ENCODE results near the gene COX6A2. TPM values are rescaled to one million over a fixed set of nuclear protein-coding genes. Genes with fewer than 3 reads are reported as not detected.

COX6A2 gene
- total RNA-seq, 1 experiment from 2014 or later: not detected

DNA sequence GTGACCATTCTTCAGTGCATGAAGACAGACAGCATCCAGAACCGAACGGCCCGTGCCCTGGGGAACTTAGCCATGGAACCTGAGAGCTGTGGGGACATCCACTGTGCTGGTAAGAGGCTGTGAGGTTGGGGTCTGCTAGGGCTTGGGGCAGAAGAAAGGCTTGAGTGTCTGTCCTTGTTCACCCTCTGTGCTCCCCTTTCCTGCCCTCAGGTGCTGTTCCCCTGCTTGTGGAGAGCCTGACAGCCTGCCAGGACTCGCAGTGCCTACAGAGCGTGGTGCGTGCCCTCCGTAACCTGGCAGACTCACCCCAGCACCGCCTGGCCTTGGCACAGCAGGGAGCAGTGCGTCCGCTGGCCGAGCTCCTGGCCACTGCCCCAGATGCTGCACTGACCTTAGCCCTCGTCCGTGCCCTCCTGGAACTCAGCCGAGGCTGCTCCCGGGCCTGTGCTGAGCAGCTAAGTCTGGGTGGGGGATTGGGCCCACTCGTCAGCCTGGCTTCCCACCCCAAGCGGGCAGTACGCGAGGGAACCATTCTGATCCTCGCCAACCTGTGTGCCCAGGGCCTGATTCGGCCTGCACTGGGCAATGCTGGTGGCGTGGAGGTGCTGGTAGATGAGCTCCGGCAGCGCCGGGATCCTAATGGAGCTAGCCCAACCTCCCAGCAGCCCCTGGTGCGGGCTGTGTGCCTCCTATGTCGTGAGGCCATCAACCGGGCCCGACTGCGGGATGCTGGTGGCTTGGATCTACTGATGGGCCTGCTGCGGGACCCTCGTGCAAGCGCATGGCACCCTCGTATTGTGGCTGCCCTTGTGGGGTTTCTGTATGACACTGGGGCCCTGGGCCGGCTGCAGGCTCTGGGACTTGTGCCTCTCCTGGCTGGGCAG lies 34.0 kb upstream of the COX6A2 start:
- no peak overlapping the region for H3K27ac ChIP-seq (ENCODE audit: low read length)
- peaks cover 10% of the 10 kb centered on the region for H3K4me1 ChIP-seq (ENCODE audit: control insufficient read depth, insufficient read depth, low read length)
- POLR2A ChIA-PET: no interaction called here
- intact Hi-C loops (cut with micrococcal nuclease; ENCODE audit: unreplicated experiment): no loop called here
- in situ Hi-C loops (cut with HindIII; ENCODE audit: low pct_unique_long_range_greater_than_20kb, low sequenced_read_pairs): no loop called here
- BruUV-seq (replicated peaks): no TSS peak
- H3K4me3 ChIP-seq (ENCODE audit: low read depth in 2 of 2, low read length in 2 of 2): no peak overlapping the region
- H3K36me3 ChIP-seq (ENCODE audit: control insufficient read depth, insufficient read depth, low read length): no peaks in the 10 kb centered on the region
- H3K27me3 ChIP-seq (ENCODE audit: control insufficient read depth, insufficient read depth, low read length): no peaks in the 10 kb centered on the region
- H3K9me3 ChIP-seq (ENCODE audit: control insufficient read depth, insufficient read depth, low read depth, low read length): no peaks in the 10 kb centered on the region
- CTCF ChIA-PET: no interaction called here
- no peak for TF ChIP-seq POLR2AphosphoS5 (IDR thresholded peaks at IDR 0.05; ENCODE audit: low read depth, low read length)
- no peak for TF ChIP-seq SIN3A (IDR thresholded peaks at IDR 0.05; ENCODE audit: borderline replicate concordance, insufficient read depth, low read depth, low read length)
- TF ChIP-seq TCF7L2 (IDR thresholded peaks at IDR 0.05; ENCODE audit: low read depth, low read length): no peak
- TF ChIP-seq, protein P1, sequence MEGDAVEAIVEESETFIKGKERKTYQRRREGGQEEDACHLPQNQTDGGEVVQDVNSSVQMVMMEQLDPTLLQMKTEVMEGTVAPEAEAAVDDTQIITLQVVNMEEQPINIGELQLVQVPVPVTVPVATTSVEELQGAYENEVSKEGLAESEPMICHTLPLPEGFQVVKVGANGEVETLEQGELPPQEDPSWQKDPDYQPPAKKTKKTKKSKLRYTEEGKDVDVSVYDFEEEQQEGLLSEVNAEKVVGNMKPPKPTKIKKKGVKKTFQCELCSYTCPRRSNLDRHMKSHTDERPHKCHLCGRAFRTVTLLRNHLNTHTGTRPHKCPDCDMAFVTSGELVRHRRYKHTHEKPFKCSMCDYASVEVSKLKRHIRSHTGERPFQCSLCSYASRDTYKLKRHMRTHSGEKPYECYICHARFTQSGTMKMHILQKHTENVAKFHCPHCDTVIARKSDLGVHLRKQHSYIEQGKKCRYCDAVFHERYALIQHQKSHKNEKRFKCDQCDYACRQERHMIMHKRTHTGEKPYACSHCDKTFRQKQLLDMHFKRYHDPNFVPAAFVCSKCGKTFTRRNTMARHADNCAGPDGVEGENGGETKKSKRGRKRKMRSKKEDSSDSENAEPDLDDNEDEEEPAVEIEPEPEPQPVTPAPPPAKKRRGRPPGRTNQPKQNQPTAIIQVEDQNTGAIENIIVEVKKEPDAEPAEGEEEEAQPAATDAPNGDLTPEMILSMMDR (IDR thresholded peaks at IDR 0.05): no peak
- TF ChIP-seq, protein P2, sequence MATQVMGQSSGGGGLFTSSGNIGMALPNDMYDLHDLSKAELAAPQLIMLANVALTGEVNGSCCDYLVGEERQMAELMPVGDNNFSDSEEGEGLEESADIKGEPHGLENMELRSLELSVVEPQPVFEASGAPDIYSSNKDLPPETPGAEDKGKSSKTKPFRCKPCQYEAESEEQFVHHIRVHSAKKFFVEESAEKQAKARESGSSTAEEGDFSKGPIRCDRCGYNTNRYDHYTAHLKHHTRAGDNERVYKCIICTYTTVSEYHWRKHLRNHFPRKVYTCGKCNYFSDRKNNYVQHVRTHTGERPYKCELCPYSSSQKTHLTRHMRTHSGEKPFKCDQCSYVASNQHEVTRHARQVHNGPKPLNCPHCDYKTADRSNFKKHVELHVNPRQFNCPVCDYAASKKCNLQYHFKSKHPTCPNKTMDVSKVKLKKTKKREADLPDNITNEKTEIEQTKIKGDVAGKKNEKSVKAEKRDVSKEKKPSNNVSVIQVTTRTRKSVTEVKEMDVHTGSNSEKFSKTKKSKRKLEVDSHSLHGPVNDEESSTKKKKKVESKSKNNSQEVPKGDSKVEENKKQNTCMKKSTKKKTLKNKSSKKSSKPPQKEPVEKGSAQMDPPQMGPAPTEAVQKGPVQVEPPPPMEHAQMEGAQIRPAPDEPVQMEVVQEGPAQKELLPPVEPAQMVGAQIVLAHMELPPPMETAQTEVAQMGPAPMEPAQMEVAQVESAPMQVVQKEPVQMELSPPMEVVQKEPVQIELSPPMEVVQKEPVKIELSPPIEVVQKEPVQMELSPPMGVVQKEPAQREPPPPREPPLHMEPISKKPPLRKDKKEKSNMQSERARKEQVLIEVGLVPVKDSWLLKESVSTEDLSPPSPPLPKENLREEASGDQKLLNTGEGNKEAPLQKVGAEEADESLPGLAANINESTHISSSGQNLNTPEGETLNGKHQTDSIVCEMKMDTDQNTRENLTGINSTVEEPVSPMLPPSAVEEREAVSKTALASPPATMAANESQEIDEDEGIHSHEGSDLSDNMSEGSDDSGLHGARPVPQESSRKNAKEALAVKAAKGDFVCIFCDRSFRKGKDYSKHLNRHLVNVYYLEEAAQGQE (IDR thresholded peaks at IDR 0.05; ENCODE audit: insufficient read depth in 1 of 2, low read depth in 2 of 2, low read length in 1 of 2): no peak
- DNase-seq (ENCODE audit: low read depth, low spot score) (no peak), ATAC-seq (no peak)

DNA sequence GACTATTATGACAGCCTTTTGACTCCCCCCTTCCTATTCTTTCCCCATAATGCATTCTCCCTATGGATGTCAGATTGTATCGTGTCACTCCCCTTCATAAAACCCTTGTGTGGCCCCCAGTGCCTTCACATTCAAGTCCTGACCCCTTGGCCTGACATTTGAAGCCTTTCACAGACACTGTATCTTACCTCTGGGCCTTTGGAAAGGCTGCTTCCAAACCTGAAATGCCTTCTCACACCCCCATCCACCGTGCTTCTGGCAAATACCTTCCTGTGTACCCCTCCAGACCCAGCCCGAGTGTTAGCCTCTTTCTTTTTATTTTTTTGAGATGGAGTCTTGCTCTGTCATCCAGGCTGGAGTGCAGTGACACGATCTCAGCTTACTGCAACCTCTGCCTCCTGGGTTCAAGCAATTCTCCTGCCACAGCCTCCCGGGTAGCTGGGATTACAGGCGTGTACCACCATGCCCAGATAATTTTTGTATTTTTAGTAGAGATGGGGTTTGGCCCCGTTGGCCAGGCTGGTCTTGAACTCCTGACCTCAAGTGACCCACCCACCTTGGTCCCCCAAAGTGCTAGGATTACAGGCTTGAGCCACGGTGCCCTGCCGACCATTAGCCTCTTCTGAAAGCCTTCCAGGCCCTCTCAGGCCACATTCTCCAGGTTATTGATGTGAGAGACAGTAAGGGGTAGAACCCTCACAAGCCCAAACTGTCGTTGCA lies 33.2 kb upstream of the COX6A2 start:
- Histone ChIP-seq H3K27me3 (ENCODE audit: control insufficient read depth, insufficient read depth, low read length) (no peaks in the 10 kb centered on the region), H3K27ac (ENCODE audit: low read length) (no peak overlapping the region), H3K9me3 (ENCODE audit: control insufficient read depth, insufficient read depth, low read depth, low read length) (no peaks in the 10 kb centered on the region), H3K4me3 (ENCODE audit: low read depth in 2 of 2, low read length in 2 of 2) (no peak overlapping the region), H3K36me3 (ENCODE audit: control insufficient read depth, insufficient read depth, low read length) (no peaks in the 10 kb centered on the region), H3K4me1 (ENCODE audit: control insufficient read depth, insufficient read depth, low read length) (peaks cover 18% of the 10 kb centered on the region)
- no peak for TF ChIP-seq POLR2AphosphoS5 (IDR thresholded peaks at IDR 0.05; ENCODE audit: low read depth, low read length)
- no peak for TF ChIP-seq TCF7L2 (IDR thresholded peaks at IDR 0.05; ENCODE audit: low read depth, low read length)
- TF ChIP-seq SIN3A (IDR thresholded peaks at IDR 0.05; ENCODE audit: borderline replicate concordance, insufficient read depth, low read depth, low read length): no peak
- TF ChIP-seq, protein P2 (IDR thresholded peaks at IDR 0.05; ENCODE audit: insufficient read depth in 1 of 2, low read depth in 2 of 2, low read length in 1 of 2): no peak
- TF ChIP-seq, protein P1 (IDR thresholded peaks at IDR 0.05): no peak
- intact Hi-C loops (cut with micrococcal nuclease; ENCODE audit: unreplicated experiment): no loop called here
- ATAC-seq: no peak
- ChIA-PET POLR2A (interaction anchor here (0.9 kb wide), 1 partner anchor 252 kb away, joined by 3 read pairs; a partner anchor contains a TSS), CTCF (interaction anchor here (0.6 to 1.0 kb wide), 2 partner anchors 235 to 343 kb away, joined by 3 read pairs; no protein-coding TSS in a partner anchor)
- in situ Hi-C loops (cut with HindIII; ENCODE audit: low pct_unique_long_range_greater_than_20kb, low sequenced_read_pairs): no loop called here
- BruUV-seq (replicated peaks): no TSS peak
- no peak for DNase-seq (ENCODE audit: low read depth, low spot score)
